ENCODE results near the gene PLD4. TPM values are rescaled to one million over a fixed set of nuclear protein-coding genes. Genes with fewer than 3 reads are reported as not detected.

The PLD4 gene
- total RNA-seq, 1 donor from 2014 or later, result not detected

- peaks cover 0 to 14% of the 10 kb centered on the region in 2 donors for H3K36me3 ChIP-seq
- no peak overlapping the region for H3K4me3 ChIP-seq
- H3K27ac ChIP-seq, result no peak overlapping the region
- no peaks in the 10 kb centered on the region for H3K27me3 ChIP-seq
- TF ChIP-seq CTCF (IDR thresholded peaks at IDR 0.05) (no peak), POLR2A (IDR thresholded peaks at IDR 0.05) (no peak), POLR2AphosphoS5 (IDR thresholded peaks at IDR 0.05; ENCODE audit: insufficient read depth in 1 of 2, low read depth in 1 of 2) (no peak)
- H3K9me3 ChIP-seq, result no peaks in the 10 kb centered on the region
- DNase-seq (ENCODE audit: extremely low spot score in 2 of 2), result no peak
- H3K4me1 ChIP-seq, result peaks cover 24% of the 10 kb centered on the region
- intact Hi-C loops (cut with DNase I), result no loop called here
Measured at GRCh38 chr14:104877066-104877805, 47.4 kb upstream of the PLD4 start.

GRCh38 chr14:104877806-104878550 is 46.7 kb upstream of the PLD4 start:
- peaks cover 17% of the 10 kb centered on the region for H3K4me1 ChIP-seq
- H3K27ac ChIP-seq, result no peak overlapping the region
- no peak for DNase-seq (ENCODE audit: extremely low spot score in 2 of 2)
- intact Hi-C loops (cut with DNase I), result no loop called here
- H3K4me3 ChIP-seq, result no peak overlapping the region
- H3K9me3 ChIP-seq, result no peaks in the 10 kb centered on the region
- TF ChIP-seq POLR2A (IDR thresholded peaks at IDR 0.05), result no peak
- no peak for TF ChIP-seq CTCF (IDR thresholded peaks at IDR 0.05)
- no peak for TF ChIP-seq POLR2AphosphoS5 (IDR thresholded peaks at IDR 0.05; ENCODE audit: insufficient read depth in 1 of 2, low read depth in 1 of 2)
- H3K27me3 ChIP-seq, result no peaks in the 10 kb centered on the region
- peaks cover 0 to 14% of the 10 kb centered on the region in 2 donors for H3K36me3 ChIP-seq

DNA sequence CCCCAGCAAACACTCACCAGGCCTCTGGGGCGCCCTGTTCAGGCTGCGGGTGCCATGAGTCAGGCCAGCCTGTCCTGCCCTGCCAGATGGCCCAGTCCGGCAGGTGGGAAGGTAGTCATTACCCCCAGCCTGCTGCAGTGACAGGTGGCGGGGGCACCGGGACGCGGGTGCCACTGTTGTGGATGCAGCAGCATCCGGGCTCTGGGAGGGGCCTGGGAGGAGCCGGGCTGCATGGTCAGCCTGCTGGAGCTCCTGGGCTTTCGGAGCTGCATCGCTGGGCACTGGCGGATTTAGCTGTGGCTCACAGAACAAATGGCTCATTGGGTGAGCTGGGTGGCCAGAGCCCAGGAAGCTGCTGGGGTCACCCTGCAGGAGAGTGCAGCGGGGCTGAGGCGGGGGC is 46.1 kb upstream of the PLD4 start:
- Histone ChIP-seq H3K4me1 (peaks cover 11% of the 10 kb centered on the region), H3K4me3 (no peak overlapping the region), H3K27ac (no peak overlapping the region), H3K27me3 (no peaks in the 10 kb centered on the region), H3K9me3 (no peaks in the 10 kb centered on the region), H3K36me3 (peaks cover 0 to 17% of the 10 kb centered on the region in 2 donors)
- intact Hi-C loops (cut with DNase I), result no loop called here
- DNase-seq (ENCODE audit: extremely low spot score in 2 of 2), result no peak
- no peak for TF ChIP-seq CTCF (IDR thresholded peaks at IDR 0.05)
- peak in 1 of 2 donors; percentile 37 for TF ChIP-seq POLR2AphosphoS5 (IDR thresholded peaks at IDR 0.05; ENCODE audit: insufficient read depth in 1 of 2, low read depth in 1 of 2)

GRCh38 chr14:104879201-104879982 is 45.3 kb upstream of the PLD4 start:
- H3K36me3 ChIP-seq, result peaks cover 0 to 24% of the 10 kb centered on the region in 2 donors
- DNase-seq (ENCODE audit: extremely low spot score in 2 of 2), result no peak
- TF ChIP-seq POLR2AphosphoS5 (IDR thresholded peaks at IDR 0.05; ENCODE audit: insufficient read depth in 1 of 2, low read depth in 1 of 2) (no peak), POLR2A (IDR thresholded peaks at IDR 0.05) (no peak), CTCF (IDR thresholded peaks at IDR 0.05) (no peak)

More at GRCh38 chr14:104879201-104879982, 45.3 kb upstream of the PLD4 start:
- H3K4me3 ChIP-seq, result no peak overlapping the region
- peaks cover 6% of the 10 kb centered on the region for H3K4me1 ChIP-seq
- H3K27me3 ChIP-seq, result no peaks in the 10 kb centered on the region
- H3K9me3 ChIP-seq, result no peaks in the 10 kb centered on the region
- intact Hi-C loops (cut with DNase I), result no loop called here
- H3K27ac ChIP-seq, result no peak overlapping the region
